NCI-H510A (cell line): ENCODE results near the gene CTBP1.

Experiments
- DNase-seq: peaks from one replicate; lab custom pipeline; 2025; lab: John Stamatoyannopoulos, UW

Gene CTBP1

GRCh38 chr4:1223841-1224809 is 24.8 kb downstream of the CTBP1 start:
- no peak for DNase-seq

- DNase-seq, result no peak
Observed at GRCh38 chr4:1222938-1223690, 25.8 kb downstream of the CTBP1 start.

GRCh38 chr4:1222036-1222789 is 26.7 kb downstream of the CTBP1 start:
- DNase-seq, result no peak

GRCh38 chr4:1221155-1221870 is 27.6 kb downstream of the CTBP1 start:
- no peak for DNase-seq

- no peak for DNase-seq
Observed at GRCh38 chr4:1220566-1220965, 28.4 kb downstream of the CTBP1 start.

DNA sequence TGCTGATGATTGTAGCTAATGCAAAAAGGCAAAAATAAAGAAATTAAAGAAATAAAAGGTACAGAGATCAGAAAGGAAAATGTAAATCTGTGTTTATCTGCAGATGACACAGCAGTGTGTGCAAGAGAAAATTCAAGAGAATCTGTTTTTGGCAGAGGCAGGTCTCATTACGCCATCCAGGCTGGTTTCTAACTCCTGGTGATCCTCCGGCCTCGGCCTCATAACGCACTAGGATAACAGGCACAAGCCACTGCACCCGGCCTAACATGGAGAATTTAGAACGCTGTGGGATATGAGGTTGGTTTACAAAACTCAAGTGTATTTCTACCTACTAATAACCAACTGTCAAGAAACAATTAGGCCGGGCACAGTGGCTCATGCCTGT is 29.4 kb downstream of the CTBP1 start:
- DNase-seq, result no peak

GRCh38 chr4:1218634-1219565 is 30.0 kb downstream of the CTBP1 start:
- no peak for DNase-seq

DNA sequence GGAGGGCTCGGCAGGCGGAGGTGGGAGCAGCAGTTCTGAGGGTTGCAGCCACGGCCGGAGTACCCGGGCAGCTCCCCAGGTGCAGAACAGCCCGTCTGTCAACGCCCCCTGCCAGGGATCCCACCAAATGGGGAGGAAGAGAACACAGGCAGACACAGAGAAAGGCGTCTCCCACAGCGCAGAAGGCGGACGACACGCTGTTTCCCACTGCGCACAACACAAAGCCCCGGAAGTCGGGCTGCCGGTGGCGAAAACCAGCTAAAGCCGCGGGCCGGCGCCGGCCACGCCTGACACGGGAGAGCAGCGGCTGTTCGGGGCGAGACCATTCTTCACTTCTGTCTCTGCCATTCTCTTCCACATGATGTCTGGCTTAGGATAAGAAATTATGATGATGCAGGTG is 31.6 kb downstream of the CTBP1 start:
- DNase-seq, result no peak

DNA sequence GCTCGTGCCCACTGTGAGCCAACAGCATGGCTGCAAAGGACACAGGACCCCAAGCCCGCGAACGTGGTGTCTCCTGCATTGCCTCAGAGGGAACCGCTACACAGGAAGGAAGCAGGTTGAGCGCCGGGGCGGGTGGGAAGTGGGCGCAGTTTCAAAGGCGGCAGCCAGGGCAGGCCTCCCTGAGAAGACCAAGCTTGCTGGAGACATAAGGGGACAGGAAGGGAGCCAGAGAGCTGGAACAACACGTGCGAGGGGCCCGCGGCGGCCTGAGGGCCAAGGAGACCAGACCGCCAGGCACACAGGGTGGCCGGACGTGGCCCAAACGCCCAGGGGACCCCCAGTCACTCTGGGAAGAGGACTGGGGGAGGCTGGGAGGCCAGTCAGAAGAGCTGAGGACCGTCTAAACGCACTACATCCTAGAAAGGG is 32.0 kb downstream of the CTBP1 start:
- no peak for DNase-seq

- DNase-seq, result no peak
Observed at GRCh38 chr4:1216076-1216614, 32.8 kb downstream of the CTBP1 start.

DNA sequence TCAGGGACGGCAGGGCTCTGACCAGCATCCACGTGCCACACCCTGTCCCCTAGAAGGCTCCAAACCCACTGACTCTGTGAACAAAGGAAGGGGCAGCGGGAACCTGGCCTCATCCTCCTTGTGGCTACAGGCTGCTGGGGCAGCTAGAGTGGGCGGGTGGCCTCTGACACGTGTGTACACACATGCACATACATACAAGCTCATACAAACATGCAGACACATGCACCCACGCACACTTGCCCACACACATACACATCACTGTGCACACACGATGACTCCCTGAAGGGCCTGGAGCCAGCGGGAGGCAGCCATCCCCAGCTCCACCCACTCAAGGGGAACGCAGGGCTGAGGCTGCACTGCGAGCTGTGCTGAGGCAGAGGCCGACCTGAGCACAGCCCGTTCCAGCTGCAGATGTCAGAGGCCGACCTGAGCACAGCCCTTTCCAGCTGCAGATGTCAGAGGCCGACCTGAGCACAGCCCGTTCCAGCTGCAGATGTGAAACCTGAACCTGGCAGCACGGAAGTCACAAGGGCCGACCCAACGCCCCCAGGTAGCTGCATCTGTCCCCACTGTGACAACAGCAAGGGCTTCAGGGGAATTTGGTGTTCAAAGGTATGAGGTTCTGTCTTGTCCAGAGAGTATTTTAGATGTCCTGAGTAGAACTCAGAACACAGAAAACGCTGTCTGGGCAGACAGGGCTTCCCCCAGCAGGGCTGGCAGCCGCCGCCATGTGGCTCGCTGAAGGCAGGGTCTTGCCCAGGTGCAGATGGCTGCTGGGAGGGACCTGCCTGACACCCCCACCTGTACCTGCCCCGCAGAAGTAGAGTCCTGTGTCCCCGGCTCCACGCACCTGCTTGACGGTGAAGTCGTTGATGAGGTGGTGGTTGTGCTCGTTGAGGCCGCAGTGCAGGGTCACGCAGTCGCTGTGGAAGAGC is 33.5 kb downstream of the CTBP1 start:
- DNase-seq, result no peak

- DNase-seq, result no peak
Observed at GRCh38 chr4:1214101-1215095, 34.5 kb downstream of the CTBP1 start.

DNA sequence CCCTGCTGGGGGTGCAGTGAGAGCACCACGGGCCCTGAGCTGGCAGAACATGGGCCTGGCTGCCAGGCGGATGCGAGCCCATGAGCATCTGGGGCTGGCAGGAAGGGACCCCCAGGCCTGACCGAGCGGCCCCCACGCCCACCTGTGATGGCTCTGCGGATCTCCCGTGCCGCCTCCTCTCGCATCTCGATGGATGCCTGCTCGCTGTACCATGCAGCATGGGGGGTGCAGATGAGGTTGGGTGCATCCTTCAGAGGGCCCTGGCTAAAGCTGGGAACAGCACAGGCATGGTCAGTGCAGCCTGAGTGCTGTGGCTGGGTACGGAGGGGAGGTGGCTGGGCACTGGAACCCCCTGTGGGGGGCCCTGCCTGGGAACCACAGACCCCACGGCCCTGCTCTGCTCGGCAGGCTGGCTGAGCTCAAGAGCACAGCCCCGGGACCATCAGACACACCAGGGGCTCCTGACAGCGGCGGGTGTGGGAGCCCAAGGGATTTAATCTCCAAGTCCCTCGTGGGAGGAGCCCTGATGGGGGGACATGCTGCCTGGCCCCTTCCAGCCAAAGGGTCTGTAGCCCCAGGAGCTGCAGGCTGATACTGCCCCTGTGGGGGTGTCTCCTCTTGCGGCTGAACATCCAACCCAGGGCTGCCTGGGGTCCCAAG is 35.5 kb downstream of the CTBP1 start:
- no peak for DNase-seq

- no peak for DNase-seq
Observed at GRCh38 chr4:1212546-1213335, 36.2 kb downstream of the CTBP1 start.

GRCh38 chr4:1211891-1212545 is 36.9 kb downstream of the CTBP1 start:
- DNase-seq, result no peak

DNA sequence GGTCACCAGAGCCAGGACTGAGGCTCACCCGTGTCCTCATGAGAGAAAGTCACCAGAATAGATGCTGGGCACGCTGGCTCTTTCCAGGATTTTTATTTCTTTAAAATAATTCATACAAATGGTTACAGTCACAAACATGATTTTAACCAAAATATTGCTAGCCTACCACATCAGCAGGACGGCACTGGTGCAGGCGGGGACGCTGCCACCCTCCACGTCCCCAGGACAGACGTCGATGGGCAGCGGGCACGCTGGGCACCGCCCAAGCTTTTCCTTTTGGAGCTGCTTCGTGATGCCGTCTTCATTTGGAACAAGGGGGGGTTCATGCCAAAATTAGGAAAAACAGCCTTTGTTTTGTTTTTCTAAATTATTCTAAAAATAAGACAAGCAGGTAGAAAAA is 37.6 kb downstream of the CTBP1 start:
- no peak for DNase-seq
